ENCODE measurements around the gene IGSF9B. TPM values are rescaled to one million over a fixed set of nuclear protein-coding genes. Genes with fewer than 3 reads are reported as not detected.

Gene IGSF9B
- polyA plus RNA-seq, 6 donors from 2014 or later: not detected

- peaks cover 2 to 7% (median 5%) of the 10 kb centered on the region in 3 donors for H3K4me1 Mint-ChIP-seq
- no peak overlapping the region for H3K27ac Mint-ChIP-seq
- DNase-seq (no peak), ATAC-seq (ENCODE audit: low read depth in 2 of 2) (no peak)
- no peaks in the 10 kb centered on the region for H3K36me3 Mint-ChIP-seq
- no peak overlapping the region for H3K4me3 Mint-ChIP-seq
- peaks cover 19 to 32% (median 26%) of the 10 kb centered on the region in 3 donors for H3K27me3 Mint-ChIP-seq
- H3K9me3 Mint-ChIP-seq: no peaks in the 10 kb centered on the region
Measured at GRCh38 chr11:133913761-133914160, 43.0 kb downstream of the IGSF9B start.

GRCh38 chr11:133911171-133911570 lies 45.6 kb downstream of the IGSF9B start:
- DNase-seq: no peak
- peaks cover 8 to 15% (median 8%) of the 10 kb centered on the region in 3 donors for H3K27me3 Mint-ChIP-seq
- H3K4me3 Mint-ChIP-seq: no peak overlapping the region
- H3K36me3 Mint-ChIP-seq: no peaks in the 10 kb centered on the region
- H3K27ac Mint-ChIP-seq: no peak overlapping the region
- no peaks in the 10 kb centered on the region for H3K9me3 Mint-ChIP-seq
- H3K4me1 Mint-ChIP-seq: no peaks in the 10 kb centered on the region
- no peak for ATAC-seq (ENCODE audit: low read depth in 2 of 2)

GRCh38 chr11:133910101-133910500 lies 46.7 kb downstream of the IGSF9B start:
- H3K4me3 Mint-ChIP-seq: no peak overlapping the region
- peaks cover 0 to 4% (median 4%) of the 10 kb centered on the region in 3 donors for H3K4me1 Mint-ChIP-seq
- H3K27ac Mint-ChIP-seq: no peak overlapping the region
- H3K36me3 Mint-ChIP-seq: no peaks in the 10 kb centered on the region
- no peaks in the 10 kb centered on the region for H3K9me3 Mint-ChIP-seq
- DNase-seq (no peak), ATAC-seq (ENCODE audit: low read depth in 2 of 2) (no peak)
- H3K27me3 Mint-ChIP-seq: peaks cover 0 to 12% (median 7%) of the 10 kb centered on the region in 3 donors

GRCh38 chr11:133908827-133909226 lies 47.9 kb downstream of the IGSF9B start:
- ATAC-seq (ENCODE audit: low read depth in 2 of 2) (no peak), DNase-seq (no peak)
- H3K9me3 Mint-ChIP-seq: no peaks in the 10 kb centered on the region
- H3K27me3 Mint-ChIP-seq: peaks cover 0 to 16% (median 7%) of the 10 kb centered on the region in 3 donors
- no peak overlapping the region for H3K4me3 Mint-ChIP-seq
- no peaks in the 10 kb centered on the region for H3K36me3 Mint-ChIP-seq
- H3K4me1 Mint-ChIP-seq: peaks cover 0 to 4% (median 4%) of the 10 kb centered on the region in 3 donors
- H3K27ac Mint-ChIP-seq: no peak overlapping the region

- H3K36me3 Mint-ChIP-seq: no peaks in the 10 kb centered on the region
- no peak overlapping the region for H3K4me3 Mint-ChIP-seq
- no peak overlapping the region for H3K27ac Mint-ChIP-seq
- no peaks in the 10 kb centered on the region for H3K9me3 Mint-ChIP-seq
- H3K27me3 Mint-ChIP-seq: peaks cover 0 to 14% (median 7%) of the 10 kb centered on the region in 3 donors
- H3K4me1 Mint-ChIP-seq: peaks cover 0 to 4% (median 4%) of the 10 kb centered on the region in 3 donors
- ATAC-seq (ENCODE audit: low read depth in 2 of 2) (no peak), DNase-seq (no peak)
Measured at GRCh38 chr11:133907841-133908241, 48.9 kb downstream of the IGSF9B start.

GRCh38 chr11:133907216-133907615 lies 49.6 kb downstream of the IGSF9B start:
- Mint-ChIP-seq H3K4me3 (no peak overlapping the region), H3K27ac (no peak overlapping the region), H3K9me3 (no peaks in the 10 kb centered on the region), H3K36me3 (no peaks in the 10 kb centered on the region), H3K4me1 (peaks cover 0 to 4% (median 4%) of the 10 kb centered on the region in 3 donors), H3K27me3 (peaks cover 0 to 8% (median 7%) of the 10 kb centered on the region in 3 donors)
- no peak for DNase-seq
- no peak for ATAC-seq (ENCODE audit: low read depth in 2 of 2)

GRCh38 chr11:133906746-133907145 lies 50.0 kb downstream of the IGSF9B start:
- no peak for DNase-seq
- Mint-ChIP-seq H3K4me3 (no peak overlapping the region), H3K36me3 (no peaks in the 10 kb centered on the region), H3K4me1 (peaks cover 0 to 4% (median 4%) of the 10 kb centered on the region in 3 donors), H3K9me3 (no peaks in the 10 kb centered on the region), H3K27ac (peak overlapping the region in 1 of 6 donors; percentile 19), H3K27me3 (peaks cover 0 to 7% (median 4%) of the 10 kb centered on the region in 3 donors)
- ATAC-seq (ENCODE audit: low read depth in 2 of 2): no peak

- no peak for DNase-seq
- H3K36me3 Mint-ChIP-seq: no peaks in the 10 kb centered on the region
- peaks cover 0 to 4% (median 4%) of the 10 kb centered on the region in 3 donors for H3K4me1 Mint-ChIP-seq
- peaks cover 0 to 7% (median 4%) of the 10 kb centered on the region in 3 donors for H3K27me3 Mint-ChIP-seq
- ATAC-seq (ENCODE audit: low read depth in 2 of 2): no peak
- H3K4me3 Mint-ChIP-seq: peak overlapping the region in 1 of 8 donors; percentile 18
- H3K27ac Mint-ChIP-seq: peak overlapping the region in 1 of 6 donors; percentile 63
- no peaks in the 10 kb centered on the region for H3K9me3 Mint-ChIP-seq
Measured at GRCh38 chr11:133906241-133906640, 50.5 kb downstream of the IGSF9B start.

- no peaks in the 10 kb centered on the region for H3K36me3 Mint-ChIP-seq
- DNase-seq: no peak
- peak overlapping the region in 1 of 6 donors; percentile 63 for H3K27ac Mint-ChIP-seq
- no peak overlapping the region for H3K4me3 Mint-ChIP-seq
- peaks cover 0 to 4% (median 4%) of the 10 kb centered on the region in 3 donors for H3K4me1 Mint-ChIP-seq
- no peaks in the 10 kb centered on the region for H3K9me3 Mint-ChIP-seq
- ATAC-seq (ENCODE audit: low read depth in 2 of 2): peak in 1 of 2 donors; percentile 83
- peaks cover 0 to 7% (median 4%) of the 10 kb centered on the region in 3 donors for H3K27me3 Mint-ChIP-seq
Measured at GRCh38 chr11:133905677-133906156, 51.1 kb downstream of the IGSF9B start.

- Mint-ChIP-seq H3K27me3 (peaks cover 0 to 7% (median 4%) of the 10 kb centered on the region in 3 donors), H3K4me3 (no peak overlapping the region), H3K4me1 (peaks cover 0 to 4% (median 4%) of the 10 kb centered on the region in 3 donors), H3K27ac (peak overlapping the region in 1 of 6 donors; percentile 8), H3K9me3 (no peaks in the 10 kb centered on the region), H3K36me3 (no peaks in the 10 kb centered on the region)
- DNase-seq (no peak), ATAC-seq (ENCODE audit: low read depth in 2 of 2) (no peak)
Measured at GRCh38 chr11:133904818-133905515, 51.8 kb downstream of the IGSF9B start.

GRCh38 chr11:133903875-133904817 lies 52.6 kb downstream of the IGSF9B start:
- Mint-ChIP-seq H3K4me1 (peaks cover 0 to 4% (median 4%) of the 10 kb centered on the region in 3 donors), H3K27ac (no peak overlapping the region), H3K27me3 (peaks cover 0 to 7% (median 4%) of the 10 kb centered on the region in 3 donors), H3K9me3 (no peaks in the 10 kb centered on the region), H3K4me3 (peak overlapping the region in 1 of 8 donors; percentile 72), H3K36me3 (no peaks in the 10 kb centered on the region)
- ATAC-seq (ENCODE audit: low read depth in 2 of 2): no peak
- DNase-seq: no peak

GRCh38 chr11:133903056-133903455 lies 53.7 kb downstream of the IGSF9B start:
- Mint-ChIP-seq H3K27me3 (peaks cover 0 to 7% (median 4%) of the 10 kb centered on the region in 3 donors), H3K9me3 (no peaks in the 10 kb centered on the region), H3K4me3 (no peak overlapping the region), H3K4me1 (peaks cover 0 to 6% (median 4%) of the 10 kb centered on the region in 3 donors), H3K36me3 (no peaks in the 10 kb centered on the region), H3K27ac (no peak overlapping the region)
- DNase-seq (no peak), ATAC-seq (ENCODE audit: low read depth in 2 of 2) (no peak)

- DNase-seq (no peak), ATAC-seq (ENCODE audit: low read depth in 2 of 2) (no peak)
- H3K4me1 Mint-ChIP-seq: peaks cover 0 to 8% (median 4%) of the 10 kb centered on the region in 3 donors
- H3K9me3 Mint-ChIP-seq: no peaks in the 10 kb centered on the region
- no peaks in the 10 kb centered on the region for H3K36me3 Mint-ChIP-seq
- no peak overlapping the region for H3K4me3 Mint-ChIP-seq
- H3K27ac Mint-ChIP-seq: no peak overlapping the region
- peaks cover 0 to 7% (median 4%) of the 10 kb centered on the region in 3 donors for H3K27me3 Mint-ChIP-seq
Measured at GRCh38 chr11:133902506-133902905, 54.3 kb downstream of the IGSF9B start.
